EH (cell line): ENCODE results near the gene KDM1B.

ENCODE experiments used
- DNase-seq: peaks from one replicate; pipeline ENCODE4 v3.0.0-alpha.2; 2015; ENCODE audit warnings: low read depth

Gene KDM1B

GRCh38 chr6:18263418-18264218 lies 108.4 kb downstream of the KDM1B start:
- peak; percentile 32 for DNase-seq

DNA sequence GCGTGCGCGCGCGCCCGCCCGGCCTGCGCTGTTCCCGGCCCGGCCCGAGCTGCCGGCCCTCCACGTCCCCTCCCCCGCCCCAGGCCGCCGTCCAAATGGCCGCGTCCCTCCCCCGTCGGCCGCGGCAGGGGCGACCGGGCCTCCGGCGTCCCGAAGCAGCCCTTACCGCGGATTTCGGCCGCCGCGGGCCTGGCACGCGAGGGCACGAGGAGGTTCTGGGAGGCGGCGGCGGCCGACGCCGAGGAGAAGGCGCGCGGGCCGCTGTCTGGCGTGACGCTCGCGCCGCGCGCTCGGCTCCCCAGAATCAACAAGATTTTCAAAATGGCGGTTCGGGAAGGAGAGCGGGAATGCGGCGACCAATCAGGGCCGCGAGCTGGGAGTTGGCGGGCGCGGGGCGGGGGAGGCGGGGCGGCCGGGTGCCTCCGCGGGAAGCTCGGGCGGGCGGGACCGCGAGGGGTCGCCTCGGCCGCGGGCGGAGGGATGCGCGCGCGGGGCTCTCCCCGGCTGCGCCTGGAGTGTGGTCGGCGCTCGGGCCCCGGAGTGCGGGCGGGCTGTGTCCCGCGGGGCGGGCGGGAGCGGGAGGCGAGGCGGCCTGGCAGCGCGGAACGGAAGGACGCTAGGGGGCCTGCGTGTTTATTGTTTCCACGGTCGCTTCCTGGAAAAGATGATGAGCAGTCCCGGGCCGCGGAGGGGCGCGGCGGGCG lies 109.1 kb downstream of the KDM1B start, which contains the start of gene DEK:
DEK (minus strand) TSS at position 312 of the 704 bp plus-strand sequence. CDS start 543 bp downstream, outside the sequence.
- peak; percentile 86 for DNase-seq

DNA sequence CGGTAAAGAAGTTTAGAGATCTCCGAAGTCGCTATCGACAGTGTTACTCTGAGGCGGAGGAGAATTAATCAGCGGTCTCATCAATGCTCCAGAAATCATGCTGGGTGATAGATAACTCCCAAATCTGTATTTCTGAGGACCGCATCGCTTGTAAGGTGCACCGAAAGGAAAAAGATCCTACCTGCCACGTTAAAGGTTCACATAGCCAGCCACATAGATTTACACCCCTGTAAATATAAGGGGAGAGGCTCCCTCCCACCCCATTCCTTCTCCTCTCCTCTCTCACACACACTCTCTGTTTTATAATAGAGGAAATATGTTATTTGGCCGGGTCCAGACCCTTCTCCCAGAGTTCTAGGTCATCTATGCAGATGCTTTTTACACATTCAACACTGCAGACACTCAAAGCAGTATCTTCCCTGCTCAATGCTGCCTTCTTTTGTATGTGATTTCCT lies 109.7 kb downstream of the KDM1B start:
- DNase-seq: no peak

DNA sequence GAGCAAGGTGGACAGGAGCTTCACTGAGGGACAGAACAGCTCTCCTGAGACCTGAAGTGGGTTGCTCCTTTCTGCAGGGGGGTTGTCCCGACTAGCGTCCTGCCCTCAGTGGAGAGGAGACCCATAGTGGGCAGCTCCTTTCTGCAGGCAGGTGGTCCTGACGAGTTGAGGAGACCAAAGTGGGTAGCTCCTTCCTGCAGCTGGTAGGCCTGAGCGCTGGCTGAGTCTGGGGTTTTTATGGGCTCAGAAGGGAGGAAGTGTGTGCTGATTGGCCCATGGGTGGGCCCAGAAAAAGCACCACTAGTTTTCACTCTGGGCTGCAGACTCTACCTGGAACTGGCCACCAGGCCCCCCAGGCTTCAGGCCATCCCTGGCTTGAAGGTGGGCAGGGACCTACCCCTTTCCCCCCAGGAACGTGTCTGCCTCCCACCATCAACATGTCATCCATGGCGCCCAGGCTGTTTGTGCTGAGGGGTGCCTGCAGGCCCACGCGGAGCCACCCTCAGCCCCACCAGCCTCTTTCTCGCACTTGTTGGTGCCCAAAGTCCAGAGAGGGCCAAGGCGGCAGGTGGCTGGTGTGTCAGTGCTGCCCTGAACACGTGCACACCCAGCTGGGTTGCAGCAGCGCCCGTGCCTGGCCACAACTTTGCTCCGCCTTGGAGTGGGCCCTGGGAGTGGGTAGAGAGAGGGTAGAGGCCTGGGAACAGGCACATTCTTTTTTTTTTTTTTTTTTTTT lies 110.7 kb downstream of the KDM1B start:
- DNase-seq: no peak

DNA sequence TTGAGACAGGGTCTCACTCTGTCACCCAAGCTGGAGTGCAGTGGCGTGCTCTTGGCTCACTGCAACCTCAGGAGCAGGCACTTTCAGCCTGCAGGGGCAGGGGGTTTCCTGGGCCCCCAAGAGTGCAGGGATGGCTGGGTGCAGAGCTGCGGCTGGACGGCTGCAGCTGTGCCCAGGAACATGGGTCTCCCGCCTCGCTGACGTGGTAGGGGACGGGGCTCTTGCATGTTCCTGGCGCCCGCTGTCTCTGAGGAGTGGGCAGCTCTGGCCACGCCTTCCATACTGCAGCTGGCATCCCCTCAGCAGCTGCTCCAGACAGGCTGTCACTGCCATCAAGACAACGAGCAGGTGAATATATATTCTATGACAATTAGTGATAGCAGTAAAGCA lies 111.3 kb downstream of the KDM1B start:
- no peak for DNase-seq

DNA sequence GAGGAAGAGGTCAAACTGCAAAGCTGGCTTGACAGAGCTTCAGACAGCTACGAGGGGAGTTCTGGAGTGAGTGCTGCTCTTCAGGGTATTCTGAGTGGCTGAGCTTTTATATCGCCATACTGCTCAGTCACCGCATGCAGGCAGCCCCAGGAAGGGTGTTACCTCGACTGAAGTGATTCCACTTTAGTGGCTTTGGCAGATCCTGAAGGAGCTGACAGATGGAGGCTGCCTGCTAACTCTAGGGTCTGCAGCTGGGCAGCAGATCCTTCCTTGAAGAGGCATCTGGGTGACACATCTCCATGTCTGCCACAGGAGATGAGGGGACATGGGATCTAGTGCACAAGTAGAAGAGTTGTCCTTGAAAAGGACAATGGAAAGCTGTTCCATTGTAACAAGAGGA lies 112.8 kb downstream of the KDM1B start:
- DNase-seq: no peak

GRCh38 chr6:18269253-18269652 lies 114.0 kb downstream of the KDM1B start:
- DNase-seq: peak; percentile 80

DNA sequence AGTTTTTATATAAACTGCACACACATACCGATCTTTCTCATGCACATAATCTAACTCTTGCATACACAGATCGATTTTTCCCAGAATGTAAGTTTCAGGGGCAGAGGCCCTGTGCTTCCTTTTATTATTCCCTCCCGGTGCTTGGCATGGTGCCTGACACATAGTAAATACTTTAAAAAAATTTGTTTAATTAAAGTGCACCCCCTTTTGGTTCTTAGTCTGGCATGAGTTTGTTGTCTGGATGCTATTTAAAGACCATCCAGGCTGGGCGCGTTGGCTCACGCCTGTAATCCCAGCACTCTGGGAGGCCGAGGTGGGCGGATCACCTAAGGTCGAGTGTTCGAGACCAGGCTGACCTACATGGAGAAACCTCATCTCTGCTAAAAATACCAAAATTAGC lies 114.5 kb downstream of the KDM1B start:
- DNase-seq: no peak

DNA sequence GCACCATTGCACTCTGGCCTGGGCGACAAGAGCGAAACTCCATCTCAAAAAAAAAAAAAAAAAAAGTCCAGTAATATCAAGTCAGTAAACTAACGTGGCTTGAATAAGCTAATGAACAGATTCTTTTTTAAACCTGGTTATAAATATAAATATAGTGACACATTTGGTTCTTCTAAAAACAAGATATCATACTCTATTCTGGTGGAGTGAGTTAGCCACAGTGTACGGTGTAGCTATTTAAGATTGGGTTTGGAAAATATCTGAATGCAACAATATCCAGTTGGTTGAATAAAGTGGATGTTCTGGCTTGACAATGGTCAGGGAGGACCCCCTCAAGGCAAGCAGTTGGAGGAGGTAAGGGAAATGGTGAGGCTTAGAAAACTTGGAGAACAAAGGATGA lies 115.0 kb downstream of the KDM1B start:
- no peak for DNase-seq
